Measurements from ENCODE around the gene NOM1.

The NOM1 gene

GRCh38 chr7:157017603-157018327, 68.3 kb downstream of the NOM1 start:
- DNase-seq = no peak

GRCh38 chr7:157018328-157018996, 69.0 kb downstream of the NOM1 start:
- DNase-seq = no peak

- DNase-seq = no peak
Measured at GRCh38 chr7:157018997-157019608, 69.6 kb downstream of the NOM1 start.

GRCh38 chr7:157019718-157020451, 70.4 kb downstream of the NOM1 start:
- no peak for DNase-seq

DNA sequence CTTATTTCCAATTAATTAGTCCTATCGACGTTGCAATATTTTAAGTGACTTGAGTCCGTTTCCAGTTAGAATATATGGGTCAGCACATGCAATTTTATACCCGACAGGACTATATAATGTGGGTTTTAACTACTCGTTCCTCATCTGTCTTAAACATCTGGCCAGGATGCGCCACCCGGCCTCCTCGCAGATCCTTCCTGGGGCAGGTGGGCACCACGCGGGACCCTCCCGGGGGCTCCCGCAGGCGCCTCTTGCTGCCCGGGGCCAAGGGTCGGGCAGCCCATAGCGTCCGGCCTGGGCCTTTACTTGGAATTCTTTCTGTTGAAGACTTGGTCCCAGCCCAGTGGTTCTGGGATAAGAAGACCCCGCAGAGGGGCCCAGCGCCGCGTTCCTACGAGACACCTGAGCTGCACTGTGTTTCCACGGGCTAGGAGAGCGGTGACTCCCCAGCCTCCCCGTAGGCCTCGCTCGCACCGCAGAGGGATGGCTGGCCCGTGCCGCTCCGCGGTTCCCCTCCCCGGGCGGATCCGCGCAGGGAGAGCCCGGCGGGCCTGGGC, 71.1 kb downstream of the NOM1 start:
- no peak for DNase-seq

DNA sequence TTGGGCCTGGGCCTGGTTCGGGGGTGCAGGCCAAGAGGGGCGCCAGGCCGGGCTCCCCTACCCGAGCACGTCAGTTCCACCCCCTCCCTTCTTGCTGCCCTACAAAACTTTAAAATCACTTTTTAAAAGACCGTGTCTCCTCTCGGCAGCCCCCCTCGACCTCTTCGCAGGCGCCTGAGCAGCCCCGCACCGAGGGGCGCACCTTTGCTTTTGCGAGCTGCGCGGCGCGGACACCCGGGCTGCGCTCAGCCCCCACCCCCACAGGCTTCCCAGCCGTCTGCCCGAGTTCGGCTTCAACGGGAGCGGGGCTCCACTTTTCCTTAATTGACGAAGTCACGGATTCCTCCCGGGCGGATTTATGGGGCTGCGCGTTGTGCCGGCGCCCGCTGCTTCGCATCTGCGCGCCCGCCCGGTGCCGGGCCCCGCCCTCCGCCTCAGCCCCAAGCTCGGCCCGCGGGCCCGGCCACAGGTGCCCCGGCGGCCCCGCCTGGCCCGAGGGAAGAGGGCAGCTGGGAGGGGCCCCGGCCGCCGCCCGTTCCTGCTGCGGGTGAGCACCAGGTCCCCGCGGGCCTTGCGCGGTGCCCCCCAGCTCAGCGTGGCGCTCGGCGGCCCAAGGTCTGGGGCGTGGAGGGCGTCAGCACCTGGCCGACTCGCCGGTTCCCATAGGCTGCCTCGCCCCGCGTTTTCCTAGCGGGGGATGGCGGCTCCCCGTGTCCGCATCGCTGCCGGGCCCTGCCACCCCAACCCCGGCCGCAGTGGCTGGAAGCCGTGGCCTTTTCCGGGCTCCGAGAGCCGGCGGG, 71.8 kb downstream of the NOM1 start:
- DNase-seq = no peak

DNA sequence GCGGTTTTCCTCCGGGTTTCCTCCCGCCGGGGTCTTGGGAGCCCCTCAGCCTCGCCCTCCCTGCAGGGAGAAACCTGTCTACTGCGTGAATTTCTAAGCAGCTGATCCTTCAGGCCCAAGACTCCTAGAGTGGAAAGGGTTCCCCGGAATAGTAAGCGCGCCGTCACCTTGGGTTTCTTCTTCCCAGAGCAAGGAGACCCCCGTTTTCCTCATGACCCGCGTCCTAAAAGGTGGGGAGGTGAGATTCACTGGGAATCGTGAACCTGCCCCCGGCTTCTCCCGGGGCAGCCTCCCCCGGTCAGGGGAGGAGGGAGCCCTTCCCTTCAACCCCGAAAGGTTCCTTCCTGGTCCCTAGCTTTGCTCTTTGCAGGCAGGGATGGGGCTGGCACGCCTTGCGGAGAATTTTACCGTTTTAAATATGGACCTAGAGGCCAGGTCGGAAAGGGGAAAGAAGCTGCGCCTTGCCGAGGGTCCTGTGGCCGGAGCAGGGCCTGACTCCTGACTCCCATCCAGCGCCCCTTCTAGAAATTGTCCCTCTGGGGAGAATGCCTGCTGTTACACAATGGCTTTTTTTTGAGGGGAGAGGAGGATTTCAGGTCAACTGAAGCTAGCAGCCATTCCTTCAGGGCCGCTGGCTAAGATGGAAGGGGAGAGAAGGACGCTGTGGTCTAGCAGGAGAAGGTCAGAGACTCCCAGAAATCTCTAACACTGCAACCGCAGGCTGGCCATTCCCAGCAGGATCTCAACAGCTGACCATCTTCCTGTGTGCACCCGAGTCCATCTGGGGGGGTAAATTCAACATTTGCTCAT, 72.6 kb downstream of the NOM1 start:
- DNase-seq = no peak

Data from stimulated activated CD4-positive, alpha-beta T cell treated with anti-CD3 and anti-CD28 coated beads, Interleukin-15, amount 100 ng/mL, for 24 hours (primary cell).